Mesendoderm (in vitro differentiated cells): ENCODE results near the gene GNB1L.

Experiments
- DNase-seq: peaks from one replicate; pipeline ENCODE4 v3.0.0; 2013
- H2AK5ac ChIP-seq: 2 replicates; pipeline ENCODE4 v1.6.1; 2013; ENCODE audit warnings: low read length, inconsistent platforms
- H2BK120ac ChIP-seq: 2 replicates; pipeline ENCODE4 v1.6.1; 2013; ENCODE audit warnings: low read depth, mild to moderate bottlenecking, low read length, moderate library complexity, mixed read lengths
- H2BK15ac ChIP-seq: replicated peaks from 2 replicates; pipeline ENCODE4 v1.6.1; 2013; ENCODE audit warnings: low read depth, mild to moderate bottlenecking, moderate library complexity
- H2BK5ac ChIP-seq: 2 replicates; pipeline ENCODE4 v1.6.1; 2013; ENCODE audit warnings: low read length, inconsistent platforms
- H3K18ac ChIP-seq: 2 replicates; pipeline ENCODE4 v1.6.1; 2013; ENCODE audit warnings: mild to moderate bottlenecking, low read length, mixed read lengths
- H3K23ac ChIP-seq: one replicate; pipeline ENCODE4 v1.6.1; 2013; ENCODE audit warnings: low read length
- H3K27ac ChIP-seq: 2 replicates; pipeline ENCODE4 v1.5.1; 2013; ENCODE audit warnings: low read depth, mild to moderate bottlenecking, inconsistent platforms, low read length, moderate library complexity
- H3K27me3 ChIP-seq: 2 replicates; pipeline ENCODE4 v1.6.1; 2013; ENCODE audit warnings: low read length, control low read depth, mild to moderate bottlenecking, inconsistent platforms; ENCODE audit not compliant: insufficient read depth, poor library complexity
- H3K36me3 ChIP-seq: 2 replicates; pipeline ENCODE4 v1.6.1; 2013; ENCODE audit warnings: low read length, inconsistent platforms; ENCODE audit not compliant: control insufficient read depth, insufficient read depth
- H3K4ac ChIP-seq: one replicate; pipeline ENCODE4 v1.6.1; 2013; ENCODE audit warnings: low read depth, mild to moderate bottlenecking, low read length, moderate library complexity
- H3K4me1 ChIP-seq: 2 replicates; pipeline ENCODE4 v1.6.1; 2013; ENCODE audit warnings: low read depth, low read length, inconsistent platforms; ENCODE audit not compliant: control insufficient read depth
- H3K4me2 ChIP-seq: 2 replicates; pipeline ENCODE4 v1.6.1; 2013; ENCODE audit warnings: low read length
- H3K4me3 ChIP-seq: 2 replicates; pipeline ENCODE4 v1.5.1; 2013; ENCODE audit warnings: mild to moderate bottlenecking, low read length
- H3K56ac ChIP-seq: one replicate; pipeline ENCODE4 v1.6.1; 2013; ENCODE audit warnings: low read length
- H3K79me1 ChIP-seq: 2 replicates; pipeline ENCODE4 v1.6.1; 2013; ENCODE audit warnings: low read length, inconsistent platforms
- H3K79me2 ChIP-seq: 2 replicates; pipeline ENCODE4 v1.6.1; 2013; ENCODE audit warnings: mild to moderate bottlenecking, low read length; ENCODE audit not compliant: control insufficient read depth, insufficient read depth
- H3K9ac ChIP-seq: 2 replicates; pipeline ENCODE4 v1.6.1; 2013; ENCODE audit warnings: low read length, inconsistent platforms
- H4K5ac ChIP-seq: one replicate; pipeline ENCODE4 v1.6.1; 2013; ENCODE audit warnings: low read length
- H4K8ac ChIP-seq: one replicate; pipeline ENCODE4 v1.6.1; 2013; ENCODE audit warnings: low read depth, mild to moderate bottlenecking, control low read depth, low read length, moderate library complexity
- WGBS: extraction: QIAGEN DNeasy Blood & Tissue Kit; methylation state at CpG from one replicate; pipeline ENCODE4 v1.1.7; 2013; ENCODE audit warnings: low lambda C conversion rate, missing lambda C conversion rate; ENCODE audit not compliant: insufficient coverage; ENCODE audit errors: extremely low coverage; 5-methylcytosine and 5-hydroxymethylcytosine counted together

The GNB1L gene

GRCh38 chr22:19807914-19808872 is 46.5 kb downstream of the GNB1L start:
- Histone ChIP-seq H3K4me2 (no peak overlapping the region), H2BK5ac (no peak overlapping the region), H3K18ac (no peak overlapping the region), H3K79me2 (no peaks in the 10 kb centered on the region), H2BK120ac (no peak overlapping the region), H2BK15ac (no peak overlapping the region), H3K4me1 (no peaks in the 10 kb centered on the region), H3K27ac (no peak overlapping the region), H3K4me3 (no peak overlapping the region), H4K8ac (no peak overlapping the region), H3K27me3 (no peaks in the 10 kb centered on the region), H3K36me3 (no peaks in the 10 kb centered on the region), H3K9ac (no peak overlapping the region), H3K4ac (no peak overlapping the region), H4K5ac (no peak overlapping the region), H2AK5ac (no peak overlapping the region), H3K79me1 (no peaks in the 10 kb centered on the region), H3K56ac (no peak overlapping the region), H3K23ac (no peak overlapping the region)
- no CpG with 5 or more reads among the region's 20 CpGs for WGBS
- DNase-seq, result no peak

GRCh38 chr22:19807161-19807913 is 47.3 kb downstream of the GNB1L start:
- no peak overlapping the region for H3K4me2 ChIP-seq
- no peaks in the 10 kb centered on the region for H3K27me3 ChIP-seq
- H2BK120ac ChIP-seq, result no peak overlapping the region
- H3K9ac ChIP-seq, result no peak overlapping the region
- H3K79me1 ChIP-seq, result no peaks in the 10 kb centered on the region
- H3K4ac ChIP-seq, result no peak overlapping the region
- no peaks in the 10 kb centered on the region for H3K4me1 ChIP-seq
- WGBS, result no CpG with 5 or more reads among the region's 15 CpGs
- no peak overlapping the region for H3K4me3 ChIP-seq
- no peaks in the 10 kb centered on the region for H3K36me3 ChIP-seq
- no peak overlapping the region for H2AK5ac ChIP-seq
- H2BK5ac ChIP-seq, result no peak overlapping the region
- H4K8ac ChIP-seq, result no peak overlapping the region
- no peak for DNase-seq
- no peak overlapping the region for H3K56ac ChIP-seq
- H2BK15ac ChIP-seq, result no peak overlapping the region
- H3K27ac ChIP-seq, result no peak overlapping the region
- no peaks in the 10 kb centered on the region for H3K79me2 ChIP-seq
- H3K23ac ChIP-seq, result no peak overlapping the region
- no peak overlapping the region for H3K18ac ChIP-seq
- H4K5ac ChIP-seq, result no peak overlapping the region

GRCh38 chr22:19806213-19807160 is 48.2 kb downstream of the GNB1L start:
- no peaks in the 10 kb centered on the region for H3K79me2 ChIP-seq
- DNase-seq, result no peak
- WGBS, result no CpG with 5 or more reads among the region's 38 CpGs

GRCh38 chr22:19805821-19806212 is 48.9 kb downstream of the GNB1L start:
- Histone ChIP-seq H3K23ac (no peak overlapping the region), H2BK15ac (no peak overlapping the region), H2BK5ac (no peak overlapping the region), H3K36me3 (no peaks in the 10 kb centered on the region), H2AK5ac (no peak overlapping the region), H3K4ac (no peak overlapping the region), H3K27me3 (no peaks in the 10 kb centered on the region), H3K79me1 (no peaks in the 10 kb centered on the region), H3K18ac (no peak overlapping the region), H3K4me1 (no peaks in the 10 kb centered on the region), H4K8ac (no peak overlapping the region), H3K9ac (no peak overlapping the region), H3K79me2 (no peaks in the 10 kb centered on the region), H3K56ac (no peak overlapping the region), H3K4me2 (no peak overlapping the region), H3K4me3 (no peak overlapping the region), H4K5ac (no peak overlapping the region), H2BK120ac (no peak overlapping the region), H3K27ac (no peak overlapping the region)
- WGBS, result no CpG with 5 or more reads among the region's 8 CpGs
- DNase-seq, result no peak

More at GRCh38 chr22:19806213-19807160, 48.2 kb downstream of the GNB1L start:
- Histone ChIP-seq H4K5ac (no peak overlapping the region), H2BK5ac (no peak overlapping the region), H3K27ac (no peak overlapping the region), H3K27me3 (no peaks in the 10 kb centered on the region), H3K4me3 (no peak overlapping the region), H3K36me3 (no peaks in the 10 kb centered on the region), H4K8ac (no peak overlapping the region), H3K4me2 (no peak overlapping the region), H2BK120ac (no peak overlapping the region), H3K18ac (no peak overlapping the region), H3K79me1 (no peaks in the 10 kb centered on the region), H2BK15ac (no peak overlapping the region), H2AK5ac (no peak overlapping the region), H3K9ac (no peak overlapping the region), H3K56ac (no peak overlapping the region), H3K23ac (no peak overlapping the region), H3K4me1 (no peaks in the 10 kb centered on the region), H3K4ac (no peak overlapping the region)

GRCh38 chr22:19803736-19804267 is 50.9 kb downstream of the GNB1L start:
- Histone ChIP-seq H2BK15ac (no peak overlapping the region), H3K23ac (no peak overlapping the region), H3K27me3 (no peaks in the 10 kb centered on the region), H3K9ac (no peak overlapping the region), H3K4me3 (no peak overlapping the region), H3K79me2 (no peaks in the 10 kb centered on the region), H4K8ac (no peak overlapping the region), H2BK120ac (no peak overlapping the region), H4K5ac (no peak overlapping the region), H3K4ac (no peak overlapping the region), H3K4me1 (no peaks in the 10 kb centered on the region), H3K79me1 (no peaks in the 10 kb centered on the region), H3K4me2 (no peak overlapping the region), H3K18ac (no peak overlapping the region), H2BK5ac (no peak overlapping the region), H3K27ac (no peak overlapping the region), H2AK5ac (no peak overlapping the region), H3K36me3 (no peaks in the 10 kb centered on the region), H3K56ac (no peak overlapping the region)
- DNase-seq, result no peak
- no CpG with 5 or more reads among the region's 8 CpGs for WGBS
